Astrocyte (in vitro differentiated cells and primary cell): ENCODE data around the gene TANGO6. TPM values are rescaled to one million over a fixed set of nuclear protein-coding genes. Genes with fewer than 3 reads are reported as not detected.

Experiments used
- DNase-seq: peaks from one replicate; pipeline ENCODE4 v3.0.0-alpha.2; 2010; ENCODE audit warnings: low read depth
- FAIRE-seq: peaks from 2 replicates; lab custom pipeline; 2011; peaks lifted over from hg19 to GRCh38; lab: Jason Lieb, UNC
- H2AFZ ChIP-seq: 2 replicates; pipeline ENCODE4 v1.6.0; 2012; ENCODE audit warnings: low read depth, low read length, inconsistent platforms
- H3K27ac ChIP-seq: 2 replicates; pipeline ENCODE4 v1.5.1; 2011; ENCODE audit warnings: low read depth, low read length, inconsistent platforms
- H3K27me3 ChIP-seq: 2 replicates; pipeline ENCODE4 v1.6.0; 2011; ENCODE audit warnings: low read length, inconsistent platforms; ENCODE audit not compliant: insufficient read depth
- H3K36me3 ChIP-seq: 2 replicates; pipeline ENCODE4 v1.5.1; 2011; ENCODE audit warnings: low read length, inconsistent platforms; ENCODE audit not compliant: insufficient read depth
- H3K4me1 ChIP-seq: 2 replicates; pipeline ENCODE4 v1.5.1; 2011; ENCODE audit warnings: low read length, inconsistent platforms; ENCODE audit not compliant: insufficient read depth
- H3K4me2 ChIP-seq: 2 replicates; pipeline ENCODE4 v1.6.0; 2012; ENCODE audit warnings: low read length, inconsistent platforms
- H3K4me3 ChIP-seq: 2 replicates; pipeline ENCODE4 v1.5.1; 2011; ENCODE audit warnings: low read depth, mild to moderate bottlenecking, low read length, inconsistent platforms; ENCODE audit not compliant: insufficient read depth
- H3K79me2 ChIP-seq: 2 replicates; pipeline ENCODE4 v1.6.0; 2012; ENCODE audit warnings: mild to moderate bottlenecking, low read length, inconsistent platforms; ENCODE audit not compliant: insufficient read depth
- H3K9ac ChIP-seq: 2 replicates; pipeline ENCODE4 v1.6.0; 2012; ENCODE audit warnings: mild to moderate bottlenecking, low read length, inconsistent platforms
- H3K9me3 ChIP-seq: 2 replicates; pipeline ENCODE4 v1.5.1; 2012; ENCODE audit warnings: low read depth, mild to moderate bottlenecking, low read length, inconsistent platforms; ENCODE audit not compliant: insufficient read depth
- H4K20me1 ChIP-seq: 2 replicates; pipeline ENCODE4 v1.6.0; 2012; ENCODE audit warnings: low read length, inconsistent platforms; ENCODE audit not compliant: insufficient read depth
- H3K27ac Mint-ChIP-seq: one replicate; pipeline ENCODE4 v1.8.0; 2021; ENCODE audit warnings: mild to moderate bottlenecking, mixed read lengths; ENCODE audit not compliant: unreplicated experiment
- H3K27me3 Mint-ChIP-seq: one replicate; pipeline ENCODE4 v1.8.0; 2021; ENCODE audit warnings: low read depth, mixed read lengths; ENCODE audit not compliant: unreplicated experiment
- H3K36me3 Mint-ChIP-seq: one replicate; pipeline ENCODE4 v1.8.0; 2021; ENCODE audit warnings: low read depth, mixed read lengths; ENCODE audit not compliant: unreplicated experiment
- H3K4me1 Mint-ChIP-seq: one replicate; pipeline ENCODE4 v1.8.0; 2021; ENCODE audit warnings: low read depth, mixed read lengths; ENCODE audit not compliant: unreplicated experiment
- H3K4me3 Mint-ChIP-seq: one replicate; pipeline ENCODE4 v1.8.0; 2021; ENCODE audit warnings: mild to moderate bottlenecking, moderate library complexity, mixed read lengths; ENCODE audit not compliant: unreplicated experiment
- H3K9me3 Mint-ChIP-seq: one replicate; pipeline ENCODE4 v1.8.0; 2021; ENCODE audit warnings: mild to moderate bottlenecking, mixed read lengths; ENCODE audit not compliant: unreplicated experiment
- EZH2 ChIP-seq: IDR thresholded peaks from 2 replicates; pipeline ENCODE4 v1.6.1; 2012; ENCODE audit warnings: mild to moderate bottlenecking, low read length, inconsistent platforms; ENCODE audit not compliant: insufficient read depth
- total RNA-seq: library from RNA; stranded (reverse); gene quantifications from 2 replicates; pipeline ENCODE4 v1.2.1, GENCODE V29; 2021
- TF ChIP-seq, protein P1 (sequence below): IDR thresholded peaks from 2 replicates; pipeline ENCODE4 v1.5.1; 2011; ENCODE audit warnings: low read depth, mild to moderate bottlenecking, inconsistent platforms, low read length, moderate library complexity; ENCODE audit not compliant: insufficient read depth

The TANGO6 gene
- total RNA-seq, 1 donor from 2014 or later, result 15.8 TPM

DNA sequence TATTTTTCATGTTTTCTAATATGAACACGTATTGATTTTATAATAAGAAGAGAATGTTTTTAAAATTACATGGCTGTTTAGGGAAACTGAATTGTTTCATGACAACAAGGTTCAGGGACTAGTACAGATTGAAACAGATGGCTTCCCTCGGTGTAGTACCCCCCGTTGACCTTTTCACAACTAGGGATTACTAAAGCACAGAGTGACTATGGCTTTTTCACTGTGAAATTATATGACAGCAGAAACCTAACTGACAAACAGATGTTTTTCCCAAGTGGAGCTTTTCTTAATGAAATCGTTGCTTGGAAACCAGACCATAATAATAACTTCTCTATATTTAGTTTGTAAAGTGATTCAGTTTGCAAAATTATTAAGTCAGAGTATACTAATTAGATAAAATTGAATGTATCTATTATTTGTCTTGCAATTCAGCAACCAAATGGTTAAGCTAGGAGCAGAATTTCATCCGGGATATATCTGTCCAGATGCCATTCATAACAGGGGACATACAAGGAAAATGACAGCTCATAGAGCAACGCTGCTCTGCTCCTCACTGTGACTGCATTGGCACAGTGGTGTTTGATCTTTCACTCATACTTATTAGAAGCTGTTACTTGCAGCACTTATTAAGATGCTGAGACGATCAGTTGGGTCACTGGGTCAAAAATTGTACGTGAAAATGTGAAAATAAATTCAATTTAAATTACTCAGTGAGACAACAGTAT lies 111.7 kb downstream of the TANGO6 start:
- Histone ChIP-seq H3K4me3 (no peak overlapping the region), H3K9ac (no peak overlapping the region), H3K4me2 (no peak overlapping the region), H3K27me3 (no peaks in the 10 kb centered on the region), H4K20me1 (no peaks in the 10 kb centered on the region), H3K79me2 (no peaks in the 10 kb centered on the region), H3K4me1 (peaks cover 5% of the 10 kb centered on the region), H3K36me3 (no peaks in the 10 kb centered on the region), H3K9me3 (no peaks in the 10 kb centered on the region), H2AFZ (no peak overlapping the region), H3K27ac (no peak overlapping the region)
- H3K9me3 Mint-ChIP-seq, result no peaks in the 10 kb centered on the region
- no peaks in the 10 kb centered on the region for H3K36me3 Mint-ChIP-seq
- no peak overlapping the region for H3K27ac Mint-ChIP-seq
- no peaks in the 10 kb centered on the region for H3K27me3 Mint-ChIP-seq
- DNase-seq (no peak), FAIRE-seq (no peak)
- peaks cover 3% of the 10 kb centered on the region for H3K4me1 Mint-ChIP-seq
- TF ChIP-seq, protein P1, sequence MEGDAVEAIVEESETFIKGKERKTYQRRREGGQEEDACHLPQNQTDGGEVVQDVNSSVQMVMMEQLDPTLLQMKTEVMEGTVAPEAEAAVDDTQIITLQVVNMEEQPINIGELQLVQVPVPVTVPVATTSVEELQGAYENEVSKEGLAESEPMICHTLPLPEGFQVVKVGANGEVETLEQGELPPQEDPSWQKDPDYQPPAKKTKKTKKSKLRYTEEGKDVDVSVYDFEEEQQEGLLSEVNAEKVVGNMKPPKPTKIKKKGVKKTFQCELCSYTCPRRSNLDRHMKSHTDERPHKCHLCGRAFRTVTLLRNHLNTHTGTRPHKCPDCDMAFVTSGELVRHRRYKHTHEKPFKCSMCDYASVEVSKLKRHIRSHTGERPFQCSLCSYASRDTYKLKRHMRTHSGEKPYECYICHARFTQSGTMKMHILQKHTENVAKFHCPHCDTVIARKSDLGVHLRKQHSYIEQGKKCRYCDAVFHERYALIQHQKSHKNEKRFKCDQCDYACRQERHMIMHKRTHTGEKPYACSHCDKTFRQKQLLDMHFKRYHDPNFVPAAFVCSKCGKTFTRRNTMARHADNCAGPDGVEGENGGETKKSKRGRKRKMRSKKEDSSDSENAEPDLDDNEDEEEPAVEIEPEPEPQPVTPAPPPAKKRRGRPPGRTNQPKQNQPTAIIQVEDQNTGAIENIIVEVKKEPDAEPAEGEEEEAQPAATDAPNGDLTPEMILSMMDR, result no peak
- no peak for TF ChIP-seq EZH2
- H3K4me3 Mint-ChIP-seq, result no peak overlapping the region

- Mint-ChIP-seq H3K27me3 (no peaks in the 10 kb centered on the region), H3K9me3 (no peaks in the 10 kb centered on the region), H3K4me3 (no peak overlapping the region), H3K36me3 (no peaks in the 10 kb centered on the region), H3K4me1 (no peaks in the 10 kb centered on the region), H3K27ac (no peak overlapping the region)
- no peaks in the 10 kb centered on the region for H3K79me2 ChIP-seq
- H3K4me3 ChIP-seq, result no peak overlapping the region
- H3K9ac ChIP-seq, result no peak overlapping the region
- no peaks in the 10 kb centered on the region for H3K36me3 ChIP-seq
- FAIRE-seq (no peak), DNase-seq (no peak)
- H3K9me3 ChIP-seq, result no peaks in the 10 kb centered on the region
- H4K20me1 ChIP-seq, result no peaks in the 10 kb centered on the region
- TF ChIP-seq EZH2, result no peak
- TF ChIP-seq, protein P1, result no peak
- no peak overlapping the region for H3K4me2 ChIP-seq
- no peak overlapping the region for H3K27ac ChIP-seq
- no peak overlapping the region for H2AFZ ChIP-seq
- H3K27me3 ChIP-seq, result no peaks in the 10 kb centered on the region
- H3K4me1 ChIP-seq, result no peaks in the 10 kb centered on the region
Observed at GRCh38 chr16:68960910-68961309, 117.6 kb downstream of the TANGO6 start.

DNA sequence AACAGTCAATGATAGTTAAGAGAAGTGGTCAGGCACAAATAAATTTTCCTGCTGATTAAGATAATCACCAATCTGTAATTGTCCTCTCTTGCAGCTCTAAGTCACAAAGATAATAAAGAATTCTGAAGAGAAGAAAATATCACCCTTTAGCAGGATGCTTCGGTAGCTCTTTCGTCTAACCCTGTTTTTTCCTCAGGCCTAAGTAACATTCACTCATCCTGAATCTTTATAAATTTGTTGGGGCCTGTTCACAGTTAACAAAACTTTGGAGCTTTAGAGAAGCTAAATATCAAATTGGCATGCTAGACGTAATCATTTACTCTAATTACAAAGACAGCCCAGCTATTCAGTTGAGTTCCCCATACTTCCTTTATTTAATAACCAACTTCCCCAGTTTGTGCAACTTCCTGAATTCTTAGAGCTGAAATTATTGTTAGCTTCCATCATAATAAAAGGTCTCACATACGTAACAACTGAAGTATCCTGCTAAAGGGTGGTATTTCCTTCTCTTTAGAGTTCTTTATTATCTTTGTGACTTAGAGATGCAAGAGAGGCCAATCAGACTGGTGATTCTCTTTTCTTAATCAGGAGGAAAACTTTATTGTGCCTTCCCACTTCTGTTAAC lies 118.6 kb downstream of the TANGO6 start:
- Mint-ChIP-seq H3K9me3 (no peaks in the 10 kb centered on the region), H3K27me3 (no peaks in the 10 kb centered on the region), H3K27ac (no peak overlapping the region), H3K4me3 (no peak overlapping the region), H3K4me1 (no peaks in the 10 kb centered on the region), H3K36me3 (no peaks in the 10 kb centered on the region)
- Histone ChIP-seq H3K9ac (no peak overlapping the region), H3K36me3 (no peaks in the 10 kb centered on the region), H3K4me1 (no peaks in the 10 kb centered on the region), H3K79me2 (no peaks in the 10 kb centered on the region), H3K27me3 (no peaks in the 10 kb centered on the region), H3K27ac (no peak overlapping the region), H4K20me1 (no peaks in the 10 kb centered on the region), H2AFZ (no peak overlapping the region), H3K9me3 (no peaks in the 10 kb centered on the region), H3K4me2 (no peak overlapping the region), H3K4me3 (no peak overlapping the region)
- no peak for TF ChIP-seq EZH2
- TF ChIP-seq, protein P1, result no peak
- no peak for FAIRE-seq
- no peak for DNase-seq
